Activated T-helper 2 cell treated with anti-CD3 and anti-CD28 coated beads, Interferon-gamma antibody, Interleukin-2, Interleukin-4, amounts not matched to agents 10 μg/mL and 5 μg/mL and 100 μg/mL, durations not matched to agents 14 hours and 24 hours and 36 hours (primary cell): Measurements from ENCODE around the gene TEFM. TPM values are rescaled to one million over a fixed set of nuclear protein-coding genes. Genes with fewer than 3 reads are reported as not detected.
"Not testable (repeated sequence)": the region's sequence is repeated elsewhere in the genome, so short reads cannot be mapped to it uniquely, and the experiment has no call there.

ENCODE experiments used
- DNase-seq: peaks from one replicate; pipeline ENCODE4 v3.0.0; 2021; ENCODE audit warnings: low spot score
- H3K27ac Mint-ChIP-seq: one replicate; pipeline ENCODE4 v1.8.0; 2021; ENCODE audit warnings: mixed read lengths
- H3K27me3 Mint-ChIP-seq: one replicate; pipeline ENCODE4 v1.8.0; 2021; ENCODE audit warnings: low read depth, mixed read lengths
- H3K36me3 Mint-ChIP-seq: one replicate; pipeline ENCODE4 v1.8.0; 2021; ENCODE audit warnings: low read depth, mixed read lengths
- H3K4me1 Mint-ChIP-seq: one replicate; pipeline ENCODE4 v1.8.0; 2021; ENCODE audit warnings: low read depth, mixed read lengths
- H3K4me3 Mint-ChIP-seq: one replicate; pipeline ENCODE4 v1.8.0; 2021; ENCODE audit warnings: low read depth, mild to moderate bottlenecking, moderate library complexity, mixed read lengths
- H3K9me3 Mint-ChIP-seq: one replicate; pipeline ENCODE4 v1.8.0; 2021; ENCODE audit warnings: mixed read lengths
- intact Hi-C: fragments of 100-400 bp; cut with micrococcal nuclease; formaldehyde crosslinking; loops from one replicate; pipeline ENCODE4 v1.15.1; 2023
- total RNA-seq: library from RNA; stranded (reverse); gene quantifications from 2 replicates; pipeline ENCODE4 v1.2.3, GENCODE V29; 2022

The TEFM gene
- total RNA-seq, 1 donor from 2014 or later, result 16.6 TPM

DNA sequence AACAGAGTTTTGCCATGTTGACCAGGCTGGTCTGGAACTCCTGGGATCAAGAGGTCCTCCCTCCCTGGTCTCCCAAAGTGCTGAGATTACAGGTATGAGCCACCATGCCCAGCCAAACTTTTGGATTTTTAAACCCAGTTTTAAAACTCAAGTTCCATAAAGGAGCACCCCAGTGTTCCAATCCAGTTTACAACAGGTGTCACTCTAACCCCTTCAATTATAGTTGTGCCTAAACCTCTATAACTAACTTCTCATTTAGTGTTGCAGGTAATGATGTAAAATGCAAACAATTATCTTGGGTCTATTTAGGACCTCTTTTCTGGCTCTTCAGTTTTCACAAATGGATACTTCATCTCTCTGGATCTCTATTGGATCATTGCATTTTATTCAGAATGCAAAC lies 7.9 kb upstream of the TEFM start:
- Mint-ChIP-seq H3K9me3 (no peaks in the 10 kb centered on the region), H3K27ac (no peak overlapping the region)
- intact Hi-C loops, result no loop called here

DNA sequence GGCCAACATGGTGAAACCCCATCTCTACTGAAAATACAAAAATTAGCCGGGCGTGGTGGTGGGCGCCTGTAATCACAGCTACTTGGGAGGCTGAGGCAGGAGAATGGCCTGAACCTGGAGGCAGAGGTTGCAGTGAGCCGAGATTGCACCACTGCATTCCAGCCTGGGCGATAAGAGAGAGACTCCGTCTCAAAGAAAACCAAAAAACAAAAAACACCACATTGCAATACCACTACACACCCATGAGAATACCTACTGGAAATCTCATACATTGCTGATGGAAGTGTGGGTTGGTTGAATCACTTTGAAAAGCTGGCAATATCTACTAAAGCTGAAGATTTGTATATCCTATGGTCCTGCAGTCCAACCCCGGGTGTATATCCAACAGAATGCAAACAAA lies 4.1 kb upstream of the TEFM start:
- H3K9me3 Mint-ChIP-seq, intact Hi-C loops, DNase-seq, H3K27ac Mint-ChIP-seq, H3K36me3 Mint-ChIP-seq, H3K4me3 Mint-ChIP-seq, H3K27me3 Mint-ChIP-seq: not testable (repeated sequence)
- H3K4me1 Mint-ChIP-seq, result peaks cover 18% of the 10 kb centered on the region

More for the DNA sequence above, 7.9 kb upstream of the TEFM start:
- H3K4me3 Mint-ChIP-seq, result no peak overlapping the region
- peaks cover 8% of the 10 kb centered on the region for H3K27me3 Mint-ChIP-seq
- H3K36me3 Mint-ChIP-seq, result no peaks in the 10 kb centered on the region
- no peak for DNase-seq
- H3K4me1 Mint-ChIP-seq, result peaks cover 3% of the 10 kb centered on the region

DNA sequence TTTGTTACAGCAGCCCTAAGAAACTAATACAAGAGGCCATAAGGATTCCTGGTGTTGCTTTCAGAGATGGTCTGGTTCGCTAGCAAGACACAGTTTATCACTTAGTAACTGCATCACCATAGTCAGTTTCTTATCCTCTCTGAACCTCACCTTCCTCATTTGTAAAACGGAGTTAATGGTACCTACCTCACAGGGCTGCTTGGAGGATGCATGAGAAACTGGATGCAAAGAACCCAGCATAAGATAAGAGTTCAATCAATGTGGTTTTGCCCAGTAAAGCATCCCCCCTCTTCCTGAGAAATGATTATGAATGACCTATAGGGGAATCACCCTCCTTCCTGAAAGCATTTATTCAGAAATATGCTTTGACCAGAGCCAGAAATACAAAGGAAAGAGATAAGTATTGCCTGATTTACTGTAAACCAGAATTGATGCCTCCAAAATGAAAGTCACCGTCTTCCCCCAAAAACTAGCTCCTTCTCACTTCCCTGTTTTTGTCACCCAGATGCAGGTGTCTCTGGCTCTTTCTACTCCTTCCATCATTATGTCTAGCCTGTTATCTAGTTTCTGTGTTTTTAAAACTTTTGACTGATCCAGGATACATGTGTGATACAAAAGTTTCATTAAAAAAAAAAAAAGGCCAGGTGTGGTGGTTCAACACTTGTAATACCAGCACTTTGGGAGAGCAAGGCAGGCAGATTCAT lies 2.8 kb upstream of the TEFM start:
- peak overlapping the region; percentile 32 for H3K27ac Mint-ChIP-seq
- no peaks in the 10 kb centered on the region for H3K27me3 Mint-ChIP-seq
- H3K4me1 Mint-ChIP-seq, result peaks cover 18% of the 10 kb centered on the region
- intact Hi-C loops, result loop anchor here (5.0 kb wide), 2 partner anchors 63 to 98 kb away; partner anchors contain the start of gene RNF135
- DNase-seq, result no peak
- peaks cover 15% of the 10 kb centered on the region for H3K36me3 Mint-ChIP-seq
- H3K9me3 Mint-ChIP-seq, result no peaks in the 10 kb centered on the region
- H3K4me3 Mint-ChIP-seq, result peak overlapping the region; percentile 16

DNA sequence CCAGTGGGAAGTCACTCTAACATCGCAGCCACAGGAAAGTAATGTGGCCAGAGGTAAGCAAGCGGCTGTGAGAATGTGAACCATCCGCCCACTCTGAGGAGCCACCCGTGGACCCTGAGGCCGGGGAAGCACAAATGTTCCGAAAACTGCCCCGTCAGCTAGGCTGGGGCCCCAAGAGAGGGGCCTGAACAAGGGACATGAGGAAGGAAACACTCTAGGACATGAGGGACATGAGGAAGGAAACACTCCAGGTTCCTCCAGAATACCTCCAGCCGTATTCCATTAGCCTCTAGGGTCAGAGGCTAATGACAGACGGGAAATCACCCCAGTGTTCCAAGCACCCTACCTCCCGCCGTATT lies 317 bp downstream of the TEFM start:
- no peaks in the 10 kb centered on the region for H3K27me3 Mint-ChIP-seq
- H3K4me3 Mint-ChIP-seq, result peak overlapping the region; percentile 97
- peaks cover 32% of the 10 kb centered on the region for H3K36me3 Mint-ChIP-seq
- intact Hi-C loops, result loop anchor here (5.0 kb wide), 2 partner anchors 67 to 102 kb away; partner anchors contain the start of gene RNF135
- peak overlapping the region; percentile 88 for H3K27ac Mint-ChIP-seq
- peak; percentile 14 for DNase-seq
- H3K9me3 Mint-ChIP-seq, result no peaks in the 10 kb centered on the region
- peaks cover 31% of the 10 kb centered on the region for H3K4me1 Mint-ChIP-seq

DNA sequence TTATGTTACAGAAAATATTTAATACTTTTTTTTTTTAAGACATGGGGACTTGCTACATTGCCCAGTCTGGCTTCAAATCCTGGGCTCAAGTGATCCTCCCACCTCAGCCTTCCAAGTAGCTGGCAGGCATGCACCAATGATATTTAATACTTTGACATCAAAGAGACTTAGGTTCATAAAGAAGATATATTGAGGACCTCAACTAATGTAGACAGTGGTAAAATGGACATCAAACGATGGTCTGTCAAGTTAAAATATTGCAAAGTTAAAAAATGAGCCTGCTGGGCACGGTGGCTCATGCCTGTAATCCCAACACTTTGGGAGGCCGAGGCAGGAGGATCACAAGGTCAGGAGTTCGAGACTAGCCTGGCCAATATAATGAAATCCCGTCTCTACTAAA lies 8.7 kb downstream of the TEFM start:
- Mint-ChIP-seq H3K27me3 (no peaks in the 10 kb centered on the region), H3K36me3 (peaks cover 41% of the 10 kb centered on the region), H3K4me1 (peaks cover 9% of the 10 kb centered on the region), H3K27ac (no peak overlapping the region), H3K4me3 (no peak overlapping the region), H3K9me3 (no peaks in the 10 kb centered on the region)
- intact Hi-C loops, result no loop called here
- no peak for DNase-seq

DNA sequence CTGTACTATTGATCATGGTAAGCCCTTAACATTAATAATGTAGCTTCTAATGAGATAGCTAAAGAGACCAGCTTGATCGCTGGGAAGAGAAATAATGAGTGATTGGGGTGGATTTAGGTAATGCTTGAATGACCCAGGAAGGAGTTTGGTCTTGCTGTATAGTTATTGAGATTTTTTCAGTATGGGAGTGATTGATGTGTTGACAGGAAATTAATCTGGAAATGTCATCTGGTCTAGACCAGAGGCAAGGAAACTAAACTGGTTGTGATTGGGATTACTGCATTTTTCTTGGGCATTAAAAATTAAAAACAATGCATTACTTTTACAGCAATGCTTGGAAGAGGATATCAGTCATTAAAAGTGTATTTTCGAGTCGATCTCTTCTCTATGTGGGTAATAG lies 11.8 kb downstream of the TEFM start:
- intact Hi-C loops, result no loop called here
- H3K27me3 Mint-ChIP-seq, result no peaks in the 10 kb centered on the region
- DNase-seq, result no peak
- no peaks in the 10 kb centered on the region for H3K9me3 Mint-ChIP-seq
- H3K4me1 Mint-ChIP-seq, result no peaks in the 10 kb centered on the region
- no peak overlapping the region for H3K4me3 Mint-ChIP-seq
- H3K27ac Mint-ChIP-seq, result no peak overlapping the region
- H3K36me3 Mint-ChIP-seq, result peaks cover 30% of the 10 kb centered on the region

DNA sequence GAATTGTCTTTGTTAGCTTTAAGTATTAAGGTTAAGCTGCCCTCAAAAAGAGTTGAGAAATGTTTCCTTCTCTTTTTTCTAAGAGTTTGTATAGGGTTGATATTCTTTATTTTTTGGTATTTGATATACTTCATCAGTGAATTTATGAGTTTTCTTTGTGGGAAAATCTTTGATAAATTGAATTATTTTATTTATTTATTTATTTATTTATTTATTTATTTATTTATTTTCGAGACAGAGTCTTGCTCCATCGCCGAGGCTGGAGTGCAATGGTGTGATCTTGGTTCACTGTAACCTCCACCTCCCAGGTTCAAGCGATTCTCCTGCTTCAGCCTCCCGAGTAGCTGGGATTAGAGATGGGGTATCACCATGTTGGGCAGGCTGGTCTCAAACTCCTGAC lies 19.9 kb downstream of the TEFM start:
- no peak for DNase-seq
- Mint-ChIP-seq H3K27me3 (no peaks in the 10 kb centered on the region), H3K27ac (no peak overlapping the region), H3K9me3 (no peaks in the 10 kb centered on the region), H3K36me3 (peaks cover 30% of the 10 kb centered on the region), H3K4me3 (no peak overlapping the region), H3K4me1 (no peaks in the 10 kb centered on the region)
- intact Hi-C loops, result no loop called here

DNA sequence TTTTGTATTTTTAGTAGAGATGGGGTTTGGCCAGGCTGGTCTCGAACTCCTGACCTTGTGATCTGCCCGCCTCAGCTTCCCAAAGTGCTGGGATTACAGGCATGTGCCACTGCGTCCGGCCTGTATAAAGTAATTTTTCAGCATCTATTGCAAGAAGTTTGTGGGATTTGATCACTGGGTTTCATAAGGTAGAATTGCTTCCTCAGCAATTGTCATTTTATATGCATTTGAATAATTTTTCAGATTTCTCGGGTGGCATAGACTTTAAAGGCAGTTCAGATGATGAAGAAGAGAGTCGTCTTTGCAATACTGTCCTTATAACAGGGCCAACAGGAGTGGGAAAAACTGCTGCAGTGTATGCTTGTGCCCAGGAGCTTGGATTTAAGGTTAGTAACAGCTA lies 37.0 kb downstream of the TEFM start:
- Mint-ChIP-seq H3K27ac (no peak overlapping the region), H3K27me3 (no peaks in the 10 kb centered on the region), H3K4me3 (no peak overlapping the region), H3K4me1 (no peaks in the 10 kb centered on the region), H3K36me3 (peaks cover 48% of the 10 kb centered on the region), H3K9me3 (no peaks in the 10 kb centered on the region)
- DNase-seq, result no peak
- intact Hi-C loops, result no loop called here

DNA sequence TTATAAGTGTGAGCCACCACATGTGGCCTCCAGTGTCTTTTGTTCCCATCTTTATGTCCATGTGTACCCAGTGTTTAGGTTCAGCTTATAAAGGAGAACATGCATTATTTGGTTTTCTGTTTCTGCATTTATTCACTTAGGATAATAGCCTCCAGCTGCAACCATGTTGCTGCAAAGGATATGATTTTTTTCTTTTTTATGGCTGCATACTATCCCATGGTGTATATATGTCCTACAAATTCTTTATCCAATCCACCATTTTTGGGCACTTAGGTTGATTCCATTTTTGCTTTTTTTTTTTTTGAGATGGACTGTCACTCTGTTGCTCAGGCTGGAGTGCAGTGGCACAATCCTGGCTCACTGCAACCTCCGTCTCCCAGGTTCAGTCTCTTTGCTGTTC lies 41.4 kb downstream of the TEFM start:
- intact Hi-C loops, result no loop called here
- Mint-ChIP-seq H3K36me3 (peaks cover 41% of the 10 kb centered on the region), H3K4me1 (no peaks in the 10 kb centered on the region), H3K27ac (no peak overlapping the region), H3K9me3 (no peaks in the 10 kb centered on the region), H3K4me3 (no peak overlapping the region), H3K27me3 (no peaks in the 10 kb centered on the region)
- no peak for DNase-seq

DNA sequence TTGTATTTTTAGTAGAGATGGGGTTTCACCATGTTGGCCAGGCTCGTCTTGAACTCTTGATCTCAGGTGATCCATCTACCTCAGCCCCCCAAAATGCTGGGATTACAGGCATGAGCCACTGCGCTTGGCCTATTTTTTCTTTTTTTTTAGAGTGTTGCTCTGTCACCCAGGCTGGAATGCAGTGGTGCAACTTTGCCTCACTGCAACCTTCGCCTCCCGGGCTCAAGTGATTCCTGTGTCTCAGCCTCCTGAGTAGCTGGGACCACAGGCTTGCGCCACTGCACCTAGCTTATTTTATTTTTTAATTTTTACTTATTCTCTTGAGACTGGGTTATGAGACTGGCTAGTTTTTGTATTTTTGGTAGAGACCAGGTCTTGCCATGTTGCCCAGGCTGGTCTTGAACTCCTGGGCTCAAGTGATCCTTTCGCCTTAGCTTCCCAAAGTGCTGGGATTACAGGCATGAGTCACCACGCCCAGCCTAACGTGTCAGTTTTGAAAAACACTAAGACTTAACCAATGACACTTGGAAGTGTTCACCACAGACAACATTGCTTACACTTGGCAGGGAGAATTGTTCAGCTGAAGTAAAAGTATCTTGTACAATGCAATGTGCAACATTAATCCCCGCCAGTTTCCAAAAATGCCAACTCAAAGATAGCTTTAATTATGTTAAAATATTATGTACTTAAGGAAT lies 47.3 kb downstream of the TEFM start:
- H3K27me3 Mint-ChIP-seq, result no peaks in the 10 kb centered on the region
- intact Hi-C loops, result no loop called here
- no peak overlapping the region for H3K4me3 Mint-ChIP-seq
- no peaks in the 10 kb centered on the region for H3K4me1 Mint-ChIP-seq
- no peak for DNase-seq
- no peaks in the 10 kb centered on the region for H3K9me3 Mint-ChIP-seq
- H3K27ac Mint-ChIP-seq, result no peak overlapping the region
- H3K36me3 Mint-ChIP-seq, result peaks cover 34% of the 10 kb centered on the region

DNA sequence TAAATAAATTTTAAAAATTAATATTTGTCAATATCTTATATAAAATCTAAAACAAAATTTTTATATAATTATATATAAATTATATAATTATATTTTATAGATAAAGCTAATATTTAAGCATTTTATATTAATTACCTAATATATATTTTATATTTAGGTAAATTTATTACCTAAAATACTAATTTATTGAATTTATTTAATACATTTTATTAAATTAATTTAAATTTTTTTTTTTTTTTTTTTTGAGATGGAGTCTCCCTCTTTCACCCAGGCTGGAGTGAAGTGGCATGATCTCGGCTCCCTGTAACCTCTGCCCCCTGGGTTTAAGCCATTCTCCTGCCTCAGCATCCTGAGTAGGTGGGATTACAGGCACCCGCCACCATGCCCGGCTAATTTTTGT lies 51.9 kb downstream of the TEFM start:
- no peak overlapping the region for H3K27ac Mint-ChIP-seq
- H3K4me3 Mint-ChIP-seq, result no peak overlapping the region
- no peaks in the 10 kb centered on the region for H3K27me3 Mint-ChIP-seq
- H3K9me3 Mint-ChIP-seq, result no peaks in the 10 kb centered on the region
- intact Hi-C loops, result no loop called here
- no peaks in the 10 kb centered on the region for H3K4me1 Mint-ChIP-seq
- DNase-seq, result no peak
- H3K36me3 Mint-ChIP-seq, result peaks cover 47% of the 10 kb centered on the region
